IMR-90 (cell line): ENCODE measurements around the gene TCEA2. TPM values are rescaled to one million over a fixed set of nuclear protein-coding genes. Genes with fewer than 3 reads are reported as not detected.
A peak's percentile ranks its signal among the peaks of the same experiment; 100 is the strongest.

ENCODE experiments used
- ATAC-seq: fragments of 200-7000 bp; cut with Tn5 transposase; 2 replicates; pipeline ENCODE4 v1.9.1; 2020; ENCODE audit warnings: low read depth, mild to moderate bottlenecking, moderate library complexity
- BruUV-seq: library from RNA; stranded (reverse); fragments of 400-500 nt; replicated peaks from 2 replicates; lab custom pipeline; 2021; lab: Mats Ljungman, UMichigan
- CTCF ChIA-PET: fragments of 300-600 bp; formaldehyde crosslinking; extraction: SDS; loops from one replicate; lab custom pipeline; 2021; ENCODE audit warnings: antibody characterized with exemption; lab: Yijun Ruan, JAX
- POLR2A ChIA-PET: fragments of 300-600 bp; sonication (Branson Sonifier 250); formaldehyde crosslinking; loops from one replicate; lab custom pipeline; 2022; ENCODE audit warnings: antibody characterized with exemption; ENCODE audit not compliant: unreplicated experiment; lab: Charles Lee
- DNase-seq: peaks from one replicate; pipeline ENCODE4 v3.0.0; 2013
- H2AFZ ChIP-seq: replicated peaks from 2 replicates; pipeline ENCODE3; 2013; ENCODE audit warnings: low read length, mild to moderate bottlenecking; ENCODE audit not compliant: poor library complexity
- H2AK5ac ChIP-seq: 2 replicates; pipeline ENCODE4 v1.6.1; 2013; ENCODE audit warnings: low read depth, low read length, inconsistent platforms
- H2AK9ac ChIP-seq: replicated peaks from 2 replicates; pipeline ENCODE3; 2013; ENCODE audit warnings: mild to moderate bottlenecking, low read depth, low read length, moderate library complexity; ENCODE audit not compliant: poor library complexity
- H2BK120ac ChIP-seq: 2 replicates; pipeline ENCODE4 v1.6.1; 2013; ENCODE audit warnings: low read depth, low read length, inconsistent platforms
- H2BK15ac ChIP-seq: 3 replicates; pipeline ENCODE4 v1.6.1; 2013; ENCODE audit warnings: low read depth, low read length, inconsistent platforms
- H2BK20ac ChIP-seq: 2 replicates; pipeline ENCODE4 v1.6.1; 2013; ENCODE audit warnings: low read depth, mild to moderate bottlenecking, inconsistent platforms, low read length, moderate library complexity
- H2BK5ac ChIP-seq: 2 replicates; pipeline ENCODE4 v1.6.1; 2013; ENCODE audit warnings: mild to moderate bottlenecking, low read depth, low read length, inconsistent platforms; ENCODE audit not compliant: poor library complexity, severe bottlenecking
- H3K14ac ChIP-seq: replicated peaks from 2 replicates; pipeline ENCODE4 v1.6.1; 2013; ENCODE audit warnings: low read depth, low read length, inconsistent platforms
- H3K18ac ChIP-seq: 2 replicates; pipeline ENCODE4 v1.6.1; 2013; ENCODE audit warnings: low read depth, low read length, control low read depth
- H3K23ac ChIP-seq: 2 replicates; pipeline ENCODE4 v1.6.1; 2013; ENCODE audit warnings: low read depth, low read length, inconsistent platforms
- H3K27ac ChIP-seq: 2 replicates; pipeline ENCODE4 v1.5.1; 2013; ENCODE audit warnings: mild to moderate bottlenecking, control low read depth, low read length; ENCODE audit not compliant: insufficient read depth
- H3K27me3 ChIP-seq: 2 replicates; pipeline ENCODE4 v1.6.1; 2013; ENCODE audit warnings: low read length; ENCODE audit not compliant: control insufficient read depth, insufficient read depth
- H3K36me3 ChIP-seq: 2 replicates; pipeline ENCODE4 v1.6.1; 2013; ENCODE audit warnings: low read length, mixed read lengths; ENCODE audit not compliant: control insufficient read depth, insufficient read depth
- H3K4ac ChIP-seq: 2 replicates; pipeline ENCODE4 v1.6.1; 2013; ENCODE audit warnings: low read depth, low read length, inconsistent platforms
- H3K4me1 ChIP-seq: 2 replicates; pipeline ENCODE4 v1.6.1; 2013; ENCODE audit warnings: low read length, mixed read lengths; ENCODE audit not compliant: control insufficient read depth, insufficient read depth
- H3K4me2 ChIP-seq: 2 replicates; pipeline ENCODE4 v1.6.1; 2013; ENCODE audit warnings: low read depth, mild to moderate bottlenecking, control low read depth, low read length, moderate library complexity
- H3K4me3 ChIP-seq: 2 replicates; pipeline ENCODE4 v1.5.1; 2013; ENCODE audit warnings: low read depth, mild to moderate bottlenecking, control low read depth, low read length, moderate library complexity; ENCODE audit not compliant: insufficient read depth
- H3K56ac ChIP-seq: 2 replicates; pipeline ENCODE4 v1.6.1; 2013; ENCODE audit warnings: low read length, inconsistent platforms; ENCODE audit not compliant: insufficient read depth; ENCODE audit errors: extremely low read depth
- H3K79me1 ChIP-seq, 2 experiments: 2 replicates each; pipeline ENCODE4 v1.6.1; 2013; ENCODE audit warnings: low read length in 2 of 2, inconsistent platforms in 1 of 2, low read depth in 1 of 2
- H3K9ac ChIP-seq: 2 replicates; pipeline ENCODE4 v1.6.1; 2013; ENCODE audit warnings: low read depth, low read length, control low read depth
- H3K9me1 ChIP-seq: 2 replicates; pipeline ENCODE4 v1.6.1; 2013; ENCODE audit warnings: low read length, inconsistent platforms; ENCODE audit not compliant: insufficient read depth
- H3K9me3 ChIP-seq: 2 replicates; pipeline ENCODE4 v1.6.1; 2013; ENCODE audit warnings: low read length; ENCODE audit not compliant: control insufficient read depth, insufficient read depth
- H4K20me1 ChIP-seq: 2 replicates; pipeline ENCODE4 v1.6.1; 2013; ENCODE audit warnings: low read length, inconsistent platforms; ENCODE audit not compliant: insufficient read depth
- H4K5ac ChIP-seq: 2 replicates; pipeline ENCODE4 v1.6.1; 2013; ENCODE audit warnings: mild to moderate bottlenecking, low read depth, low read length, control low read depth
- H4K8ac ChIP-seq, 2 experiments: 2 replicates each; pipeline ENCODE4 v1.6.1; 2013; ENCODE audit warnings: low read depth in 2 of 2, low read length in 2 of 2, control low read depth in 1 of 2, inconsistent platforms in 1 of 2
- H4K91ac ChIP-seq: 2 replicates; pipeline ENCODE4 v1.6.1; 2013; ENCODE audit warnings: low read depth, low read length, inconsistent platforms; ENCODE audit not compliant: insufficient read depth
- CTCF ChIP-seq: conservative IDR thresholded peaks from 2 replicates; pipeline ENCODE4 v1.5.1; 2012; ENCODE audit warnings: mild to moderate bottlenecking, low read depth, low read length, improper control_type of control experiment
- WGBS, 2 experiments: methylation state at CpG; one replicate each; pipeline versions ENCODE4 v1.1.5 to v1.1.7; 2013; ENCODE audit warnings: missing lambda C conversion rate in 2 of 2; ENCODE audit not compliant: insufficient read length in 1 of 2; ENCODE audit errors: extremely low coverage in 2 of 2; 5-methylcytosine and 5-hydroxymethylcytosine counted together
- dilution Hi-C: fragments of 300-500 bp; cut with HindIII; formaldehyde crosslinking; loops from one replicate; pipeline ENCODE4 v1.14.3; 2018; ENCODE audit warnings: low sequenced_read_pairs; ENCODE audit not compliant: unreplicated experiment
- in situ Hi-C: fragments of 300-500 bp; cut with MboI; formaldehyde crosslinking; loops from 3 replicates; pipeline ENCODE4 v1.14.3; 2019; ENCODE audit warnings: low sequenced_read_pairs, inconsistent platforms, mixed read lengths
- intact Hi-C: fragments of 100-400 bp; cut with micrococcal nuclease; formaldehyde crosslinking; loops from 2 replicates; pipeline ENCODE4 v1.10.0; 2022
- polyA plus RNA-seq, 3 experiments: library from polyadenylated mRNA; depleted of rRNA; stranded (reverse); fragments of >200 nt; gene quantifications; 2 replicates each; pipeline ENCODE4 v1.2.3, GENCODE V29; 2012; ENCODE audit warnings: low replicate concordance in 1 of 3
- total RNA-seq: library from RNA; depleted of rRNA; stranded (reverse); fragments of >200 nt; gene quantifications from 2 replicates; pipeline ENCODE4 v1.2.3, GENCODE V29; 2012

Gene TCEA2
- total and polyA plus RNA-seq, 2 of the 4 experiments (the other 2 are of a cell fraction): 9.3 to 30.0 TPM

GRCh38 chr20:64065062-64065973 lies 2.3 kb downstream of the TCEA2 start:
- peak overlapping the region; percentile 65 for H2AFZ ChIP-seq
- no peak overlapping the region; the same call in 1 of the 2 replicates for H3K4me2 ChIP-seq
- H3K79me1 ChIP-seq: peaks cover 10 to 38% of the 10 kb centered on the region in 2 experiments; a peak in 3 of 4 replicates
- peaks cover 27% of the 10 kb centered on the region for H3K4me1 ChIP-seq
- H3K14ac ChIP-seq: peak overlapping the region; percentile 37; the same call in 1 of the 2 replicates
- in situ Hi-C loops (no loop called here), intact Hi-C loops (no loop called here), dilution Hi-C loops (no loop called here)
- no peak overlapping the region; the same call in 1 of the 2 replicates for H3K27ac ChIP-seq
- TF ChIP-seq CTCF: no peak
- no peak overlapping the region for H4K5ac ChIP-seq
- no peak overlapping the region for H3K23ac ChIP-seq
- H2BK20ac ChIP-seq: peak overlapping the region; percentile 26; the same call in 1 of the 2 replicates
- peaks cover 19% of the 10 kb centered on the region for H3K9me1 ChIP-seq
- H3K56ac ChIP-seq: no peak overlapping the region
- H2BK15ac ChIP-seq: no peak overlapping the region
- H3K4me3 ChIP-seq: no peak overlapping the region
- H3K9me3 ChIP-seq: no peaks in the 10 kb centered on the region
- DNase-seq (no peak), ATAC-seq (no peak)
- H2AK5ac ChIP-seq: peak overlapping the region; percentile 78
- H3K27me3 ChIP-seq: no peaks in the 10 kb centered on the region
- H4K8ac ChIP-seq: peak overlapping the region in 1 of 2 experiments; percentile 37; a peak in 1 of 4 replicates
- H2AK9ac ChIP-seq: peak overlapping the region; percentile 81
- H3K4ac ChIP-seq: peak overlapping the region; percentile 23; the same call in 1 of the 2 replicates
- H2BK5ac ChIP-seq: no peak overlapping the region
- H3K36me3 ChIP-seq: peaks cover 2% of the 10 kb centered on the region; the same call in 1 of the 2 replicates
- H3K18ac ChIP-seq: no peak overlapping the region
- ChIA-PET POLR2A (no interaction called here), CTCF (no interaction called here)
- peaks cover 15% of the 10 kb centered on the region for H4K20me1 ChIP-seq
- H3K9ac ChIP-seq: no peak overlapping the region
- WGBS, 2 experiments: 65% methylated on average over 16 of the region's 27 CpGs; no CpG with 5 or more reads in 1 of the 2 experiments
- BruUV-seq: no TSS peak
- peak overlapping the region; percentile 52 for H2BK120ac ChIP-seq
- no peak overlapping the region for H4K91ac ChIP-seq
